IMR-90 (cell line): Measurements from ENCODE around the gene PPP2R5B. TPM values are rescaled to one million over a fixed set of nuclear protein-coding genes. Genes with fewer than 3 reads are reported as not detected.

ENCODE experiments used
- ATAC-seq: fragments of 200-7000 bp; cut with Tn5 transposase; 2 replicates; pipeline ENCODE4 v1.9.1; 2020; ENCODE audit warnings: low read depth, mild to moderate bottlenecking, moderate library complexity
- BruUV-seq: library from RNA; stranded (reverse); fragments of 400-500 nt; replicated peaks from 2 replicates; lab custom pipeline; 2021; lab: Mats Ljungman, UMichigan
- CTCF ChIA-PET: fragments of 300-600 bp; formaldehyde crosslinking; extraction: SDS; loops from one replicate; lab custom pipeline; 2021; ENCODE audit warnings: antibody characterized with exemption; lab: Yijun Ruan, JAX
- POLR2A ChIA-PET: fragments of 300-600 bp; sonication (Branson Sonifier 250); formaldehyde crosslinking; loops from one replicate; lab custom pipeline; 2022; ENCODE audit warnings: antibody characterized with exemption; ENCODE audit not compliant: unreplicated experiment; lab: Charles Lee
- DNase-seq: peaks from one replicate; pipeline ENCODE4 v3.0.0; 2013
- H2AFZ ChIP-seq: replicated peaks from 2 replicates; pipeline ENCODE3; 2013; ENCODE audit warnings: low read length, mild to moderate bottlenecking; ENCODE audit not compliant: poor library complexity
- H2AK5ac ChIP-seq: 2 replicates; pipeline ENCODE4 v1.6.1; 2013; ENCODE audit warnings: low read depth, low read length, inconsistent platforms
- H2AK9ac ChIP-seq: replicated peaks from 2 replicates; pipeline ENCODE3; 2013; ENCODE audit warnings: mild to moderate bottlenecking, low read depth, low read length, moderate library complexity; ENCODE audit not compliant: poor library complexity
- H2BK120ac ChIP-seq: 2 replicates; pipeline ENCODE4 v1.6.1; 2013; ENCODE audit warnings: low read depth, low read length, inconsistent platforms
- H2BK15ac ChIP-seq: 3 replicates; pipeline ENCODE4 v1.6.1; 2013; ENCODE audit warnings: low read depth, low read length, inconsistent platforms
- H2BK20ac ChIP-seq: 2 replicates; pipeline ENCODE4 v1.6.1; 2013; ENCODE audit warnings: low read depth, mild to moderate bottlenecking, inconsistent platforms, low read length, moderate library complexity
- H2BK5ac ChIP-seq: 2 replicates; pipeline ENCODE4 v1.6.1; 2013; ENCODE audit warnings: mild to moderate bottlenecking, low read depth, low read length, inconsistent platforms; ENCODE audit not compliant: poor library complexity, severe bottlenecking
- H3K14ac ChIP-seq: replicated peaks from 2 replicates; pipeline ENCODE4 v1.6.1; 2013; ENCODE audit warnings: low read depth, low read length, inconsistent platforms
- H3K18ac ChIP-seq: 2 replicates; pipeline ENCODE4 v1.6.1; 2013; ENCODE audit warnings: low read depth, low read length, control low read depth
- H3K23ac ChIP-seq: 2 replicates; pipeline ENCODE4 v1.6.1; 2013; ENCODE audit warnings: low read depth, low read length, inconsistent platforms
- H3K27ac ChIP-seq: 2 replicates; pipeline ENCODE4 v1.5.1; 2013; ENCODE audit warnings: mild to moderate bottlenecking, control low read depth, low read length; ENCODE audit not compliant: insufficient read depth
- H3K27me3 ChIP-seq: 2 replicates; pipeline ENCODE4 v1.6.1; 2013; ENCODE audit warnings: low read length; ENCODE audit not compliant: control insufficient read depth, insufficient read depth
- H3K36me3 ChIP-seq: 2 replicates; pipeline ENCODE4 v1.6.1; 2013; ENCODE audit warnings: low read length, mixed read lengths; ENCODE audit not compliant: control insufficient read depth, insufficient read depth
- H3K4ac ChIP-seq: 2 replicates; pipeline ENCODE4 v1.6.1; 2013; ENCODE audit warnings: low read depth, low read length, inconsistent platforms
- H3K4me1 ChIP-seq: 2 replicates; pipeline ENCODE4 v1.6.1; 2013; ENCODE audit warnings: low read length, mixed read lengths; ENCODE audit not compliant: control insufficient read depth, insufficient read depth
- H3K4me2 ChIP-seq: 2 replicates; pipeline ENCODE4 v1.6.1; 2013; ENCODE audit warnings: low read depth, mild to moderate bottlenecking, control low read depth, low read length, moderate library complexity
- H3K4me3 ChIP-seq: 2 replicates; pipeline ENCODE4 v1.5.1; 2013; ENCODE audit warnings: low read depth, mild to moderate bottlenecking, control low read depth, low read length, moderate library complexity; ENCODE audit not compliant: insufficient read depth
- H3K56ac ChIP-seq: 2 replicates; pipeline ENCODE4 v1.6.1; 2013; ENCODE audit warnings: low read length, inconsistent platforms; ENCODE audit not compliant: insufficient read depth; ENCODE audit errors: extremely low read depth
- H3K79me1 ChIP-seq, 2 experiments: 2 replicates each; pipeline ENCODE4 v1.6.1; 2013; ENCODE audit warnings: low read length in 2 of 2, inconsistent platforms in 1 of 2, low read depth in 1 of 2
- H3K9ac ChIP-seq: 2 replicates; pipeline ENCODE4 v1.6.1; 2013; ENCODE audit warnings: low read depth, low read length, control low read depth
- H3K9me1 ChIP-seq: 2 replicates; pipeline ENCODE4 v1.6.1; 2013; ENCODE audit warnings: low read length, inconsistent platforms; ENCODE audit not compliant: insufficient read depth
- H3K9me3 ChIP-seq: 2 replicates; pipeline ENCODE4 v1.6.1; 2013; ENCODE audit warnings: low read length; ENCODE audit not compliant: control insufficient read depth, insufficient read depth
- H4K20me1 ChIP-seq: 2 replicates; pipeline ENCODE4 v1.6.1; 2013; ENCODE audit warnings: low read length, inconsistent platforms; ENCODE audit not compliant: insufficient read depth
- H4K5ac ChIP-seq: 2 replicates; pipeline ENCODE4 v1.6.1; 2013; ENCODE audit warnings: mild to moderate bottlenecking, low read depth, low read length, control low read depth
- H4K8ac ChIP-seq, 2 experiments: 2 replicates each; pipeline ENCODE4 v1.6.1; 2013; ENCODE audit warnings: low read depth in 2 of 2, low read length in 2 of 2, control low read depth in 1 of 2, inconsistent platforms in 1 of 2
- H4K91ac ChIP-seq: 2 replicates; pipeline ENCODE4 v1.6.1; 2013; ENCODE audit warnings: low read depth, low read length, inconsistent platforms; ENCODE audit not compliant: insufficient read depth
- BHLHE40 ChIP-seq: fragments of 150-350 bp; IDR thresholded peaks from 2 replicates; pipeline ENCODE4 v1.6.1; 2016; ENCODE audit warnings: mild to moderate bottlenecking, low read depth, low read length
- CEBPB ChIP-seq: IDR thresholded peaks from 2 replicates; pipeline ENCODE4 v1.6.1; 2012; ENCODE audit warnings: low read depth, low read length, improper control_type of control experiment
- CHD1 ChIP-seq: IDR thresholded peaks from 2 replicates; pipeline ENCODE4 v1.6.1; 2012; ENCODE audit warnings: low read depth, low read length, improper control_type of control experiment
- CTCF ChIP-seq: conservative IDR thresholded peaks from 2 replicates; pipeline ENCODE4 v1.5.1; 2012; ENCODE audit warnings: mild to moderate bottlenecking, low read depth, low read length, improper control_type of control experiment
- FOS ChIP-seq: fragments of 150-350 bp; IDR thresholded peaks from 2 replicates; pipeline ENCODE4 v1.6.1; 2016; ENCODE audit warnings: low read depth, low read length
- MAFK ChIP-seq: IDR thresholded peaks from 2 replicates; pipeline ENCODE4 v1.6.1; 2012; ENCODE audit warnings: low read depth, low read length, improper control_type of control experiment
- MAZ ChIP-seq: IDR thresholded peaks from 2 replicates; pipeline ENCODE4 v1.6.1; 2012; ENCODE audit warnings: low read depth, mild to moderate bottlenecking, low read length, improper control_type of control experiment, moderate library complexity, borderline replicate concordance
- NFE2L2 ChIP-seq: fragments of 150-350 bp; IDR thresholded peaks from 2 replicates; pipeline ENCODE4 v1.6.1; 2016; ENCODE audit warnings: low read depth, mild to moderate bottlenecking, low read length
- POLR2A ChIP-seq: IDR thresholded peaks from 2 replicates; pipeline ENCODE4 v1.6.1; 2012; ENCODE audit warnings: mild to moderate bottlenecking, low read depth, low read length
- RAD21 ChIP-seq: IDR thresholded peaks from 2 replicates; pipeline ENCODE4 v1.6.1; 2012; ENCODE audit warnings: low read length, improper control_type of control experiment
- RCOR1 ChIP-seq: IDR thresholded peaks from 2 replicates; pipeline ENCODE4 v1.6.1; 2012; ENCODE audit warnings: mild to moderate bottlenecking, low read length, improper control_type of control experiment; ENCODE audit not compliant: insufficient replicate concordance
- RFX5 ChIP-seq: IDR thresholded peaks from 2 replicates; pipeline ENCODE4 v1.8.0; 2012; ENCODE audit warnings: low read depth, mild to moderate bottlenecking, low read length, moderate library complexity
- SMC3 ChIP-seq: fragments of 150-350 bp; IDR thresholded peaks from 2 replicates; pipeline ENCODE4 v1.6.1; 2016; ENCODE audit warnings: low read depth, mild to moderate bottlenecking, antibody characterized with exemption, low read length, moderate library complexity
- USF2 ChIP-seq: fragments of 150-350 bp; IDR thresholded peaks from 2 replicates; pipeline ENCODE4 v1.6.1; 2017; ENCODE audit warnings: mild to moderate bottlenecking, antibody characterized with exemption, low read length, low read depth
- WGBS, 2 experiments: methylation state at CpG; one replicate each; pipeline versions ENCODE4 v1.1.5 to v1.1.7; 2013; ENCODE audit warnings: missing lambda C conversion rate in 2 of 2; ENCODE audit not compliant: insufficient read length in 1 of 2; ENCODE audit errors: extremely low coverage in 2 of 2; 5-methylcytosine and 5-hydroxymethylcytosine counted together
- dilution Hi-C: fragments of 300-500 bp; cut with HindIII; formaldehyde crosslinking; loops from one replicate; pipeline ENCODE4 v1.14.3; 2018; ENCODE audit warnings: low sequenced_read_pairs; ENCODE audit not compliant: unreplicated experiment
- in situ Hi-C: fragments of 300-500 bp; cut with MboI; formaldehyde crosslinking; loops from 3 replicates; pipeline ENCODE4 v1.14.3; 2019; ENCODE audit warnings: low sequenced_read_pairs, inconsistent platforms, mixed read lengths
- intact Hi-C: fragments of 100-400 bp; cut with micrococcal nuclease; formaldehyde crosslinking; loops from 2 replicates; pipeline ENCODE4 v1.10.0; 2022
- polyA plus RNA-seq, 3 experiments: library from polyadenylated mRNA; depleted of rRNA; stranded (reverse); fragments of >200 nt; gene quantifications; 2 replicates each; pipeline ENCODE4 v1.2.3, GENCODE V29; 2012; ENCODE audit warnings: low replicate concordance in 1 of 3
- total RNA-seq: library from RNA; depleted of rRNA; stranded (reverse); fragments of >200 nt; gene quantifications from 2 replicates; pipeline ENCODE4 v1.2.3, GENCODE V29; 2012

PPP2R5B gene
- total and polyA plus RNA-seq, 2 of the 4 experiments (the other 2 are of a cell fraction), result 6.5 to 23.6 TPM

GRCh38 chr11:64878494-64879243 is 45.8 kb upstream of the PPP2R5B start, which contains the start of gene EHD1:
TSS of gene EHD1 (minus strand) at chr11:64878621. CDS start at chr11:64878464, 157 bp downstream.
- Histone ChIP-seq H2AFZ (peak within 1 kb of the TSS; percentile 93), H2BK120ac (peak within 1 kb of the TSS; percentile 61), H2AK9ac (peak within 1 kb of the TSS; percentile 99), H3K4me3 (peak within 1 kb of the TSS; percentile 95), H4K8ac (peak within 1 kb of the TSS; percentile 49 to 93), H3K27ac (peak within 1 kb of the TSS; percentile 84), H4K5ac (peak within 1 kb of the TSS; percentile 65), H3K36me3 (peaks cover 14% of the 10 kb centered on the region), H4K20me1 (peaks cover 37% of the 10 kb centered on the region), H2BK20ac (peak within 1 kb of the TSS; percentile 49; the same call in 1 of the 2 replicates), H3K79me1 (peaks cover 6 to 40% of the 10 kb centered on the region in 2 experiments; a peak in 3 of 4 replicates), H2AK5ac (peak within 1 kb of the TSS; percentile 96), H3K27me3 (no peaks in the 10 kb centered on the region), H3K9me3 (no peaks in the 10 kb centered on the region), H3K9me1 (peaks cover 19% of the 10 kb centered on the region; the same call in 1 of the 2 replicates), H2BK15ac (peak within 1 kb of the TSS; percentile 24; the same call in 1 of the 3 replicates), H3K4me1 (peaks cover 15% of the 10 kb centered on the region), H3K14ac (peak within 1 kb of the TSS; percentile 95), H3K56ac (peak within 1 kb of the TSS; percentile 88), H3K4me2 (peak within 1 kb of the TSS; percentile 94), H3K18ac (peak within 1 kb of the TSS; percentile 63), H3K9ac (peak within 1 kb of the TSS; percentile 94), H3K4ac (peak within 1 kb of the TSS; percentile 96), H3K23ac (peak within 1 kb of the TSS; percentile 93), H2BK5ac (peak within 1 kb of the TSS; percentile 90), H4K91ac (peak within 1 kb of the TSS; percentile 87)
- in situ Hi-C loops, result no loop called here
- ATAC-seq (peak; percentile 93), DNase-seq (peak; percentile 96)
- intact Hi-C loops, result loop anchor here (1.0 to 2.0 kb wide), 2 partner anchors 8 to 14 kb away; no protein-coding TSS in a partner anchor
- dilution Hi-C loops, result no loop called here
- WGBS, 2 experiments, result 0% methylated on average over 8 of the region's 75 CpGs; no CpG with 5 or more reads in 1 of the 2 experiments
- ChIA-PET POLR2A (interaction anchor here (1.5 kb wide), 1 partner anchor 30 kb away, joined by 6 read pairs; no protein-coding TSS in a partner anchor), CTCF (interaction anchor here (0.6 to 2.0 kb wide), 4 partner anchors 10 to 253 kb away, joined by 3 to 12 read pairs (median 4); no protein-coding TSS in a partner anchor)
- no TSS peak for BruUV-seq
- no peak for TF ChIP-seq CEBPB
- peak; percentile 43 for TF ChIP-seq RAD21
- peak; percentile 71 for TF ChIP-seq BHLHE40
- TF ChIP-seq RFX5, result no peak
- TF ChIP-seq CTCF, result peak; percentile 80
- peak; percentile 100 for TF ChIP-seq POLR2A
- peak; percentile 48 for TF ChIP-seq SMC3
- no peak for TF ChIP-seq CHD1
- TF ChIP-seq MAFK, result no peak
- no peak for TF ChIP-seq FOS
- TF ChIP-seq USF2, result no peak
- peak; percentile 37; the same call in 1 of the 2 replicates for TF ChIP-seq NFE2L2
- TF ChIP-seq MAZ, result peak; percentile 96
- peak; percentile 96 for TF ChIP-seq RCOR1
